HepG2 (cell line): ENCODE data around the gene EMP2. TPM values are rescaled to one million over a fixed set of nuclear protein-coding genes. Genes with fewer than 3 reads are reported as not detected.

Source experiments
- ATAC-seq: fragments of 200-7000 bp; cut with Tn5 transposase; 3 replicates; pipeline ENCODE4 v1.9.1; 2020; ENCODE audit warnings: mild to moderate bottlenecking, moderate library complexity
- BruUV-seq: library from RNA; stranded (reverse); fragments of 400-500 nt; replicated peaks from 2 replicates; lab custom pipeline; 2021; lab: Mats Ljungman, UMichigan
- CTCF ChIA-PET: fragments of 300-600 bp; formaldehyde crosslinking; extraction: SDS; loops from one replicate; lab custom pipeline; 2021; ENCODE audit warnings: low total read pairs, inconsistent platforms, low intra/inter-chr PET ratio; lab: Yijun Ruan, JAX
- POLR2A ChIA-PET: fragments of 350-600 bp; sonication (Branson Sonifier 250); formaldehyde crosslinking; loops from one replicate; lab custom pipeline; 2020; ENCODE audit warnings: antibody characterized with exemption, inconsistent platforms; lab: Yijun Ruan, JAX
- DNase-seq: peaks from one replicate; pipeline ENCODE4 v3.0.0-alpha.2; 2015; ENCODE audit warnings: low spot score
- FAIRE-seq: peaks from 3 replicates; lab custom pipeline; 2011; peaks lifted over from hg19 to GRCh38; lab: Jason Lieb, UNC
- H2AFZ ChIP-seq: one replicate; pipeline ENCODE4 v1.6.1; 2011; ENCODE audit warnings: low read length, inconsistent platforms
- H3K27ac ChIP-seq: fragments of 300-600 bp; 3 replicates; pipeline ENCODE4 v1.8.0; 2011; ENCODE audit warnings: mixed run types, mild to moderate bottlenecking, mixed read lengths, low read length, inconsistent platforms; ENCODE audit not compliant: insufficient read depth; ENCODE audit errors: extremely low read length
- H3K27me3 ChIP-seq, 2 experiments: fragments of 200-600 bp in 1 of 2; 2 replicates in 1 of 2; 3 replicates in 1 of 2; pipeline versions ENCODE4 v1.6.0 to v1.8.0; 2011; ENCODE audit warnings: low read length in 2 of 2, mild to moderate bottlenecking in 2 of 2, moderate library complexity in 2 of 2, inconsistent platforms in 1 of 2; ENCODE audit not compliant: insufficient read depth in 2 of 2, control insufficient read depth in 1 of 2
- H3K36me3 ChIP-seq, 2 experiments: fragments of 200-600 bp in 1 of 2; replicated peaks in 1 of 2; 2 replicates in 1 of 2; 3 replicates in 1 of 2; pipeline versions ENCODE4 v1.5.1 to v1.8.0; 2011; ENCODE audit warnings: low read length in 2 of 2, inconsistent platforms in 1 of 2; ENCODE audit not compliant: insufficient read depth in 2 of 2, control insufficient read depth in 1 of 2
- H3K4me1 ChIP-seq: 2 replicates; pipeline ENCODE4 v1.5.1; 2012; ENCODE audit warnings: low read length, inconsistent platforms; ENCODE audit not compliant: insufficient read depth
- H3K4me2 ChIP-seq: 2 replicates; pipeline ENCODE4 v1.6.0; 2011; ENCODE audit warnings: low read depth, low read length, inconsistent platforms
- H3K4me3 ChIP-seq, 3 experiments: fragments of 200-600 bp in 1 of 3; sonication (generic), shearing (Covaris generic) in 1 of 3; replicated peaks in 1 of 3; 2 replicates each; pipeline ENCODE4 v1.5.1; 2011 to 2016; ENCODE audit warnings: low read length in 3 of 3, inconsistent platforms in 2 of 3, low read depth in 2 of 3, mild to moderate bottlenecking in 2 of 3, control low read depth in 1 of 3, mixed read lengths in 1 of 3; ENCODE audit not compliant: insufficient read depth in 1 of 3
- H3K79me2 ChIP-seq: one replicate; pipeline ENCODE4 v1.6.1; 2011; ENCODE audit warnings: low read length, inconsistent platforms; ENCODE audit not compliant: insufficient read depth
- H3K9ac ChIP-seq: 2 replicates; pipeline ENCODE4 v1.6.0; 2011; ENCODE audit warnings: mild to moderate bottlenecking, low read depth, low read length, inconsistent platforms; ENCODE audit not compliant: insufficient read depth
- H3K9me3 ChIP-seq: 2 replicates; pipeline ENCODE4 v1.5.1; 2012; ENCODE audit warnings: mild to moderate bottlenecking, low read length
- H4K20me1 ChIP-seq: 2 replicates; pipeline ENCODE4 v1.6.0; 2011; ENCODE audit warnings: inconsistent platforms, mild to moderate bottlenecking, low read length, moderate library complexity; ENCODE audit not compliant: insufficient read depth
- BHLHE40 ChIP-seq: IDR thresholded peaks from 2 replicates; pipeline ENCODE4 v1.6.1; 2011; ENCODE audit warnings: low read length, improper control_type of control experiment
- CCAR2 ChIP-seq: fragments of 200-400 bp; formaldehyde crosslinking; optimal IDR thresholded peaks from 2 replicates; pipeline ENCODE3; 2018; ENCODE audit warnings: low read depth, mild to moderate bottlenecking, low read length, moderate library complexity
- CEBPB ChIP-seq: IDR thresholded peaks from 2 replicates; pipeline ENCODE4 v1.6.1; 2011; ENCODE audit warnings: low read depth, low read length, improper control_type of control experiment, borderline replicate concordance
- CEBPG ChIP-seq: IDR thresholded peaks from 2 replicates; pipeline ENCODE4 v1.6.1; 2016
- FOSL2 ChIP-seq: sonication (generic); formaldehyde crosslinking; IDR thresholded peaks from 2 replicates; pipeline ENCODE4 v1.4.0; 2020; ENCODE audit warnings: missing genetic modification reagents
- NAIF1 ChIP-seq: sonication (generic); formaldehyde crosslinking; IDR thresholded peaks from 2 replicates; pipeline ENCODE4 v1.5.0; 2020; ENCODE audit warnings: mild to moderate bottlenecking, missing genetic modification reagents, borderline replicate concordance
- SATB2 ChIP-seq: sonication (generic); formaldehyde crosslinking; IDR thresholded peaks from 2 replicates; pipeline ENCODE4 v1.5.0; 2020; ENCODE audit warnings: missing genetic modification reagents
- YY1 ChIP-seq: IDR thresholded peaks from 2 replicates; pipeline ENCODE4 v1.6.1; 2011; ENCODE audit warnings: low read length, low read depth, moderate library complexity, mild to moderate bottlenecking; ENCODE audit not compliant: insufficient read depth, insufficient replicate concordance
- ZC3H4 ChIP-seq: sonication (generic); formaldehyde crosslinking; IDR thresholded peaks from 2 replicates; pipeline ENCODE4 v1.4.0; 2020; ENCODE audit warnings: missing genetic modification reagents, borderline replicate concordance
- ZNF121 ChIP-seq: sonication (generic); formaldehyde crosslinking; IDR thresholded peaks from 2 replicates; pipeline ENCODE4 v1.5.0; 2020; ENCODE audit warnings: mild to moderate bottlenecking, missing genetic modification reagents
- ZNF441 ChIP-seq: sonication (generic); formaldehyde crosslinking; IDR thresholded peaks from 2 replicates; pipeline ENCODE4 v1.7.0; 2021; ENCODE audit warnings: missing genetic modification reagents, borderline replicate concordance
- ZNF615 ChIP-seq: sonication (generic); formaldehyde crosslinking; IDR thresholded peaks from 2 replicates; pipeline ENCODE4 v1.5.0; 2020; ENCODE audit warnings: mild to moderate bottlenecking, missing genetic modification reagents, borderline replicate concordance
- ZNF629 ChIP-seq: sonication (generic); formaldehyde crosslinking; conservative IDR thresholded peaks from 2 replicates; pipeline ENCODE4 v1.5.0; 2020; ENCODE audit warnings: missing genetic modification reagents
- ZSCAN30 ChIP-seq: sonication (generic); formaldehyde crosslinking; IDR thresholded peaks from 2 replicates; pipeline ENCODE4 v1.5.0; 2020; ENCODE audit warnings: mild to moderate bottlenecking, missing genetic modification reagents
- WGBS: methylation state at CpG from one replicate; pipeline ENCODE4 v1.1.6; 2017; ENCODE audit warnings: low lambda C conversion rate; 5-methylcytosine and 5-hydroxymethylcytosine counted together
- in situ Hi-C: cut with HindIII; loops from 2 replicates; pipeline ENCODE4 v1.10.0; 2017; ENCODE audit warnings: low pct_unique_long_range_greater_than_20kb; ENCODE audit not compliant: extremely low pct_ligation_motif_present
- intact Hi-C: fragments of 100-400 bp; cut with micrococcal nuclease; formaldehyde crosslinking; loops from one replicate; pipeline ENCODE4 v1.10.0; 2022; ENCODE audit not compliant: unreplicated experiment
- polyA plus RNA-seq, 8 experiments: library from polyadenylated mRNA; depleted of rRNA in 3 of 8; stranded (reverse) in 7 of 8; unstranded in 1 of 8; fragments of >200 nt; fragmentation: Illumina TruSeq in 4 of 8; extraction: Trizol in 4 of 8; gene quantifications; 2 replicates each; pipeline versions ENCODE4 v1.2.1 to v1.2.3, GENCODE V29; 2011 to 2016; ENCODE audit warnings: low read depth in 4 of 8, missing spikeins in 1 of 8, mixed read lengths in 1 of 8; ENCODE audit not compliant: insufficient read depth in 1 of 8
- total RNA-seq, 5 experiments: library from RNA; depleted of rRNA; stranded (reverse); fragments of >200 nt; fragmentation: Illumina TruSeq; extraction: Trizol; gene quantifications; 2 replicates each; pipeline ENCODE4 v1.2.3, GENCODE V29; 2016; ENCODE audit warnings: low read depth in 1 of 5
- TF ChIP-seq, protein P1 (sequence below): sonication (generic); formaldehyde crosslinking; IDR thresholded peaks from 2 replicates; pipeline ENCODE4 v1.8.0; 2022; ENCODE audit warnings: mild to moderate bottlenecking, missing genetic modification reagents, moderate library complexity
- TF ChIP-seq, protein P2 (sequence below): sonication (generic); formaldehyde crosslinking; IDR thresholded peaks from 2 replicates; pipeline ENCODE4 v1.9.0; 2022; ENCODE audit warnings: low read depth, missing genetic modification reagents

The EMP2 gene
- total and polyA plus RNA-seq, 2 of the 13 experiments (the other 11 are each of a cell fraction or from before 2014, with no cell fraction given) = 24.6 to 91.2 TPM

DNA sequence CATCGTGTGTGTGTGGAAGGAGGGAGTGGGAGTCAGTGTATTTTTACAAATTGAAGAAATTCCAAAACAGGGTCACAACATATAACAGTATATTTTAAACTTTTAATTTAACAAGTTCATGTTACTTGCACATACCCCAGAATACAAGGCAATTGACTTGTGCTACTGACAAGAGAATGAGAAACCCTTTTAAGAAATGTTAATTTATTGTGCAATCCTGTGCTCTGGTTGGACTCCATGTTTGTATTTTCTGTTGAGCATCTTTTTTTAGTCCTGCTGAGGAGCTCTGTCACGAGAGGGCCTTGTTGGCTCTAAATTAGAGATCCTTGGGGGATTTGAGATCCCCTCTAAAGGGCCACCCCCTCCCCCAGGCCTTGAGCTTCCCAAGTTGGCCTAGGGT lies 1.1 kb upstream of the EMP2 start:
- H3K4me2 ChIP-seq = peak overlapping the region; percentile 77
- DNase-seq (no peak), ATAC-seq (no peak), FAIRE-seq (no peak)
- ChIA-PET CTCF (no interaction called here), POLR2A (interaction anchor here (0.6 to 2.6 kb wide), 7 partner anchors 24 to 66 kb away, joined by 3 to 11 read pairs (median 6); no protein-coding TSS in a partner anchor)
- H3K36me3 ChIP-seq = no peaks in the 10 kb centered on the region; a peak in 1 of 5 replicates
- H3K9ac ChIP-seq = 0 out of 2 replicates have a peak overlapping the region, but pooled peaks have one; percentile 86
- TF ChIP-seq SATB2 (CRISPR knock-in tag) = no peak
- TF ChIP-seq YY1 = peak; percentile 23
- peak; percentile 75; the same call in 1 of the 2 replicates for TF ChIP-seq CEBPG (CRISPR knock-in tag)
- TF ChIP-seq ZNF629 = 0 out of 2 replicates have a peak, but pooled peaks have one; percentile 0
- no peak for TF ChIP-seq BHLHE40
- peak; percentile 94 for TF ChIP-seq CEBPB
- H3K27ac ChIP-seq = no peak overlapping the region
- peaks cover 7% of the 10 kb centered on the region; the same call in 1 of the 2 replicates for H3K9me3 ChIP-seq
- peak overlapping the region; percentile 79 to 93 (median 79); a peak in 5 of 6 replicates for H3K4me3 ChIP-seq
- H2AFZ ChIP-seq = no peak overlapping the region
- H3K27me3 ChIP-seq = peaks cover 0 to 3% of the 10 kb centered on the region in 2 experiments; a peak in 1 of 5 replicates
- intact Hi-C loops = loop anchor here (2.0 kb wide), 3 partner anchors 35 to 147 kb away; no protein-coding TSS in a partner anchor
- WGBS = 4% methylated on average over 2 of the region's 2 CpGs
- TSS peak; percentile 50 for BruUV-seq
- peaks cover 60% of the 10 kb centered on the region for H3K4me1 ChIP-seq
- in situ Hi-C loops = no loop called here
- peaks cover 30% of the 10 kb centered on the region for H3K79me2 ChIP-seq
- peaks cover 24% of the 10 kb centered on the region; the same call in 1 of the 2 replicates for H4K20me1 ChIP-seq

DNA sequence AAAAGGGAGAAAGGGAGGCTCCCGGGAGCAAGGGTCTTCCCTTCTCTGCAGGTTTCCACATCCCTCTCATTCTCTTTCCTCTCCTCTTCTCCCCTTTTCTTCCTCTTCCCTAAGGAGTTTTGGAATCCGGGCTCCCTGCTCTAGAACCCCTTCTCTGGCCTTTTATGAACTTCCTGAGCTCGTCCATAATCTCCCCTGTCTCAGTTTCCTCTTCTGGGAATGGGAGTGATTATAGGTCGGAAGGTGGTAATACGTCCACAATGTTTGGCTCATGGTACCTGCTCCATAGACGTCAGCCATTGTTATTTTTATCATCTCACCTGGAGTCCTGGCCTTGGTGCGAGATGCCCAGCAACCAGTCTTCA lies 467 bp upstream of the EMP2 start:
- ChIA-PET CTCF (interaction anchor here (1.9 to 2.0 kb wide), 2 partner anchors 87 to 156 kb away, joined by 8 to 19 read pairs; no protein-coding TSS in a partner anchor), POLR2A (interaction anchor here (0.8 to 2.6 kb wide), 14 partner anchors 9 to 342 kb away, joined by 3 to 18 read pairs (median 6); partner anchors contain the start of gene NUBP1)
- ATAC-seq (no peak; the same call in 2 of the 3 replicates), DNase-seq (no peak), FAIRE-seq (no peak)
- no peaks in the 10 kb centered on the region; a peak in 1 of 5 replicates for H3K36me3 ChIP-seq
- no peak overlapping the region for H2AFZ ChIP-seq
- peaks cover 35% of the 10 kb centered on the region for H3K79me2 ChIP-seq
- H3K9me3 ChIP-seq = peaks cover 7% of the 10 kb centered on the region; the same call in 1 of the 2 replicates
- peaks cover 31% of the 10 kb centered on the region; the same call in 1 of the 2 replicates for H4K20me1 ChIP-seq
- peak overlapping the region; percentile 77 for H3K4me2 ChIP-seq
- peaks cover 59% of the 10 kb centered on the region for H3K4me1 ChIP-seq
- in situ Hi-C loops (no loop called here), intact Hi-C loops (loop anchor here (1.0 to 2.0 kb wide), 4 partner anchors 36 to 156 kb away; no protein-coding TSS in a partner anchor)
- BruUV-seq = no TSS peak
- peak overlapping the region; percentile 86 for H3K9ac ChIP-seq
- H3K27ac ChIP-seq = peak overlapping the region; percentile 56
- peaks cover 0 to 3% of the 10 kb centered on the region in 2 experiments; a peak in 1 of 5 replicates for H3K27me3 ChIP-seq
- H3K4me3 ChIP-seq = peak overlapping the region; percentile 79 to 93 (median 79)
- WGBS = 8% methylated on average over 7 of the region's 7 CpGs
- TF ChIP-seq ZNF121 (CRISPR knock-in tag) (peak; percentile 17; the same call in 1 of the 2 replicates), ZC3H4 (CRISPR knock-in tag) (0 out of 2 replicates have a peak, but pooled peaks have one; percentile 13), ZSCAN30 (CRISPR knock-in tag) (0 out of 2 replicates have a peak, but pooled peaks have one; percentile 27), ZNF615 (CRISPR knock-in tag) (0 out of 2 replicates have a peak, but pooled peaks have one; percentile 2), ZNF441 (CRISPR knock-in tag) (0 out of 2 replicates have a peak, but pooled peaks have one; percentile 9), NAIF1 (CRISPR knock-in tag) (no peak), CCAR2 (peak; percentile 82), FOSL2 (CRISPR knock-in tag) (peak; percentile 2; the same call in 1 of the 2 replicates)
- TF ChIP-seq, protein P1, sequence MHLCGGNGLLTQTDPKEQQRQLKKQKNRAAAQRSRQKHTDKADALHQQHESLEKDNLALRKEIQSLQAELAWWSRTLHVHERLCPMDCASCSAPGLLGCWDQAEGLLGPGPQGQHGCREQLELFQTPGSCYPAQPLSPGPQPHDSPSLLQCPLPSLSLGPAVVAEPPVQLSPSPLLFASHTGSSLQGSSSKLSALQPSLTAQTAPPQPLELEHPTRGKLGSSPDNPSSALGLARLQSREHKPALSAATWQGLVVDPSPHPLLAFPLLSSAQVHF (CRISPR knock-in tag) = no peak
- TF ChIP-seq, protein P2, sequence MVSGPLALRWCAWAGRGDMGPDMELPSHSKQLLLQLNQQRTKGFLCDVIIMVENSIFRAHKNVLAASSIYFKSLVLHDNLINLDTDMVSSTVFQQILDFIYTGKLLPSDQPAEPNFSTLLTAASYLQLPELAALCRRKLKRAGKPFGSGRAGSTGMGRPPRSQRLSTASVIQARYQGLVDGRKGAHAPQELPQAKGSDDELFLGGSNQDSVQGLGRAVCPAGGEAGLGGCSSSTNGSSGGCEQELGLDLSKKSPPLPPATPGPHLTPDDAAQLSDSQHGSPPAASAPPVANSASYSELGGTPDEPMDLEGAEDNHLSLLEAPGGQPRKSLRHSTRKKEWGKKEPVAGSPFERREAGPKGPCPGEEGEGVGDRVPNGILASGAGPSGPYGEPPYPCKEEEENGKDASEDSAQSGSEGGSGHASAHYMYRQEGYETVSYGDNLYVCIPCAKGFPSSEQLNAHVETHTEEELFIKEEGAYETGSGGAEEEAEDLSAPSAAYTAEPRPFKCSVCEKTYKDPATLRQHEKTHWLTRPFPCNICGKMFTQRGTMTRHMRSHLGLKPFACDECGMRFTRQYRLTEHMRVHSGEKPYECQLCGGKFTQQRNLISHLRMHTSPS = no peak
